ENCODE results near the gene LAMC2.

DNA sequence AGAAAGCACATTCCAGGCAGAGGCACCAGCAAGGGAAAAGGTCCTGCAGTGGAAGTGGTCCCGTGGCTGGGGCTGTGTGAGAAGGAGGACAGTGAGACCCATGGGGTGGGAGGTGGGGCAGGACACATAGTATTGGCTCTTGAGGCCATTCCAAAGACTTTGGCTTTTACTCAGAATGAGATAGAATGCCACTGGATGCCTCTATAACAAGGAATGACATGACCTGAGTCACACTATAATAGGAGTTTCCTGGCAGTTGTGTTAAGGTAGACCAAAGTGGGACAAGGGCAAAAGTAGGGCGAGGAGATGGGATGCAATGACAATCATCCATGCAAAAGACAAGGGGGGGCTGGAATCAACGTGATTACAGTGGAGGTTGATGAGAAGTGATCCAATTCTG is 24.7 kb upstream of the LAMC2 start:
- TF ChIP-seq POLR2A (IDR thresholded peaks at IDR 0.05; ENCODE audit: low read depth) (no peak), POLR2AphosphoS5 (IDR thresholded peaks at IDR 0.05) (no peak)

All from esophagus muscularis mucosa (tissue), 2 donors.